Measurements from ENCODE around the gene BPIFB1. TPM values are rescaled to one million over a fixed set of nuclear protein-coding genes. Genes with fewer than 3 reads are reported as not detected.
A peak's percentile ranks its signal among the peaks of the same experiment; 100 is the strongest.

The BPIFB1 gene
- total and polyA plus RNA-seq, 2 of the 13 experiments (the other 11 are each of a cell fraction or from before 2014, with no cell fraction given): 0.82 to 4.4 TPM

- TF ChIP-seq ZNF646 (CRISPR knock-in tag; IDR thresholded peaks at IDR 0.05): 0 out of 2 replicates have a peak, but pooled peaks have one; percentile 29
- no peak for TF ChIP-seq TOE1 (CRISPR knock-in tag; IDR thresholded peaks at IDR 0.05)
- TF ChIP-seq ZNF639 (CRISPR knock-in tag; conservative IDR thresholded peaks at IDR 0.05): no peak
- no peak for TF ChIP-seq IKZF1 (IDR thresholded peaks at IDR 0.05)
- no peak for TF ChIP-seq TBX3 (IDR thresholded peaks at IDR 0.05; ENCODE audit: borderline replicate concordance)
- TF ChIP-seq ARHGAP35 (CRISPR knock-in tag; IDR thresholded peaks at IDR 0.05; ENCODE audit: borderline replicate concordance): 0 out of 2 replicates have a peak, but pooled peaks have one; percentile 8
- TF ChIP-seq TARDBP (CRISPR knock-in tag; IDR thresholded peaks at IDR 0.05): no peak
These were observed 7.1 kb upstream of the BPIFB1 start (continued) for GRCh38 chr20:33275871-33276270.

Data from HepG2 (cell line).